ENCODE data around the gene SEPTIN11. TPM values are rescaled to one million over a fixed set of nuclear protein-coding genes. Genes with fewer than 3 reads are reported as not detected.

The SEPTIN11 gene
- total RNA-seq, 1 experiment from 2014 or later, result 125 TPM

GRCh38 chr4:76949276-76950051, at the start of gene SEPTIN11 (continued):
- TF ChIP-seq TP53 (CRISPR knock-in tag; IDR thresholded peaks at IDR 0.05), result peak; percentile 43; the same call in 1 of the 2 replicates
- peak; percentile 4; the same call in 1 of the 2 replicates for TF ChIP-seq NFE2L1 (CRISPR knock-in tag; IDR thresholded peaks at IDR 0.05)
- TF ChIP-seq ZNF317 (CRISPR knock-in tag; IDR thresholded peaks at IDR 0.05; ENCODE audit: borderline replicate concordance, low read depth), result peak; percentile 43; the same call in 1 of the 2 replicates
- 0 out of 2 replicates have a peak, but pooled peaks have one; percentile 15 for TF ChIP-seq TCF7 (CRISPR knock-in tag; IDR thresholded peaks at IDR 0.05; ENCODE audit: low read depth)
- TF ChIP-seq PREB (CRISPR knock-in tag; IDR thresholded peaks at IDR 0.05; ENCODE audit: borderline replicate concordance), result no peak
- peak; percentile 79; the same call in 1 of the 2 replicates for TF ChIP-seq MYBL2 (CRISPR knock-in tag; IDR thresholded peaks at IDR 0.05)
- TF ChIP-seq ETV6 (CRISPR knock-in tag; IDR thresholded peaks at IDR 0.05), result peak; percentile 58; the same call in 1 of the 2 replicates
- TF ChIP-seq IRF2 (CRISPR knock-in tag; IDR thresholded peaks at IDR 0.05; ENCODE audit: borderline replicate concordance, low read depth), result no peak
- TF ChIP-seq NFATC4 (CRISPR knock-in tag; IDR thresholded peaks at IDR 0.05), result no peak
- no peak for TF ChIP-seq RELA (CRISPR knock-in tag; IDR thresholded peaks at IDR 0.05; ENCODE audit: borderline replicate concordance)
- TF ChIP-seq AFF4 (CRISPR knock-in tag; IDR thresholded peaks at IDR 0.05; ENCODE audit: borderline replicate concordance), result peak; percentile 69; the same call in 1 of the 2 replicates
- no peak for TF ChIP-seq ZNF396 (CRISPR knock-in tag; IDR thresholded peaks at IDR 0.05; ENCODE audit: borderline replicate concordance)
- TF ChIP-seq ZNF219 (CRISPR knock-in tag; IDR thresholded peaks at IDR 0.05; ENCODE audit: borderline replicate concordance), result peak; percentile 41; the same call in 1 of the 2 replicates
- no peak for TF ChIP-seq ATF3 (CRISPR knock-in tag; conservative IDR thresholded peaks at IDR 0.05)
- TF ChIP-seq SP1 (CRISPR knock-in tag; conservative IDR thresholded peaks at IDR 0.05), result peak; percentile 73
- peak; percentile 84; the same call in 1 of the 2 replicates for TF ChIP-seq MAX (CRISPR knock-in tag; IDR thresholded peaks at IDR 0.05)
- TF ChIP-seq E2F5 (CRISPR knock-in tag; IDR thresholded peaks at IDR 0.05), result peak; percentile 92

- H3K4me1 Mint-ChIP-seq, result peaks cover 19% of the 10 kb centered on the region
- peaks cover 34% of the 10 kb centered on the region for H3K27me3 Mint-ChIP-seq (ENCODE audit: low read depth)
- DNase-seq (ENCODE audit: low spot score) (no peak), ATAC-seq (no peak)
- peaks cover 14% of the 10 kb centered on the region for H3K36me3 Mint-ChIP-seq
- no peak overlapping the region for H3K27ac Mint-ChIP-seq
- H3K4me3 Mint-ChIP-seq, result no peak overlapping the region
- TF ChIP-seq CREB1 (CRISPR knock-in tag; IDR thresholded peaks at IDR 0.05), result no peak
- TF ChIP-seq SOX15 (CRISPR knock-in tag; IDR thresholded peaks at IDR 0.05), result no peak
- no peak for TF ChIP-seq ZNF512 (CRISPR knock-in tag; IDR thresholded peaks at IDR 0.05; ENCODE audit: borderline replicate concordance)
- peaks cover 25% of the 10 kb centered on the region for H3K9me3 Mint-ChIP-seq
- POLR2A ChIA-PET, result interaction anchor here (0.6 kb wide), 1 partner anchor 75 kb away, joined by 3 read pairs; no protein-coding TSS in a partner anchor
- CTCF ChIA-PET, result no interaction called here
Measured at GRCh38 chr4:76902233-76902890, 47.2 kb upstream of the SEPTIN11 start.
